Naive thymus-derived CD4-positive, alpha-beta T cell (primary cell): ENCODE measurements around the gene PRRT1. TPM values are rescaled to one million over a fixed set of nuclear protein-coding genes. Genes with fewer than 3 reads are reported as not detected.
A peak's percentile ranks its signal among the peaks of the same experiment; 100 is the strongest.

Experiments
- ATAC-seq: fragments of 150-1000 bp; cut with Tn5 transposase; 2 replicates; pipeline ENCODE4 v1.10.0; 2021; ENCODE audit warnings: mild to moderate bottlenecking, moderate library complexity
- CTCF ChIA-PET: fragments of 350-600 bp; sonication (Branson Sonifier 250); formaldehyde crosslinking; loops from one replicate; lab custom pipeline; 2021; ENCODE audit warnings: antibody characterized with exemption; lab: Charles Lee
- POLR2A ChIA-PET: fragments of 350-600 bp; sonication (Branson Sonifier 250); formaldehyde crosslinking; loops from one replicate; lab custom pipeline; 2021; ENCODE audit warnings: antibody characterized with exemption, inconsistent platforms; lab: Charles Lee
- DNase-seq, 9 donors: peaks; one replicate each; pipeline versions ENCODE4 v3.0.0 to v3.0.0-alpha.2; 2020 to 2022; ENCODE audit warnings: mixed read lengths in 1 of 9
- H3K27ac ChIP-seq: one replicate; pipeline ENCODE4 v1.7.0; 2013; ENCODE audit warnings: mild to moderate bottlenecking, low read depth, low read length, moderate library complexity
- H3K27me3 ChIP-seq, 2 donors: one replicate each; pipeline ENCODE4 v1.7.0; 2013; ENCODE audit warnings: low read length in 2 of 2, mild to moderate bottlenecking in 2 of 2, moderate library complexity in 2 of 2; ENCODE audit not compliant: control insufficient read depth in 2 of 2, insufficient read depth in 2 of 2
- H3K36me3 ChIP-seq, 3 experiments: 1 replicate in 2 of 3; 2 replicates in 1 of 3; pipeline ENCODE4 v1.7.0; 2013; ENCODE audit warnings: low read length in 3 of 3, mild to moderate bottlenecking in 3 of 3, moderate library complexity in 1 of 3; ENCODE audit not compliant: insufficient read depth in 3 of 3, control insufficient read depth in 2 of 3
- H3K4me1 ChIP-seq, 2 donors: one replicate each; pipeline ENCODE4 v1.7.0; 2013; ENCODE audit warnings: low read length in 2 of 2, mild to moderate bottlenecking in 2 of 2, moderate library complexity in 1 of 2; ENCODE audit not compliant: control insufficient read depth in 2 of 2, insufficient read depth in 2 of 2
- H3K4me3 ChIP-seq: 2 replicates; pipeline ENCODE4 v1.7.0; 2013; ENCODE audit warnings: mild to moderate bottlenecking, low read length
- H3K9me3 ChIP-seq, 3 experiments: 1 replicate in 2 of 3; 2 replicates in 1 of 3; pipeline ENCODE4 v1.7.0; 2013; ENCODE audit warnings: low read length in 3 of 3; ENCODE audit not compliant: control insufficient read depth in 2 of 3
- H3K27ac Mint-ChIP-seq, 9 donors: one replicate each; pipeline ENCODE4 v1.8.0; 2020 to 2022; ENCODE audit warnings: mixed read lengths in 9 of 9, mild to moderate bottlenecking in 8 of 9, moderate library complexity in 5 of 9, inconsistent platforms in 2 of 9
- H3K27me3 Mint-ChIP-seq, 5 donors: one replicate each; pipeline ENCODE4 v1.8.0; 2021 to 2022; ENCODE audit warnings: mixed read lengths in 5 of 5, mild to moderate bottlenecking in 1 of 5
- H3K36me3 Mint-ChIP-seq, 5 donors: one replicate each; pipeline ENCODE4 v1.8.0; 2020 to 2022; ENCODE audit warnings: mixed read lengths in 5 of 5, mild to moderate bottlenecking in 3 of 5, inconsistent platforms in 1 of 5
- H3K4me1 Mint-ChIP-seq, 7 donors: one replicate each; pipeline ENCODE4 v1.8.0; 2020 to 2022; ENCODE audit warnings: mixed read lengths in 7 of 7, mild to moderate bottlenecking in 3 of 7, inconsistent platforms in 1 of 7
- H3K4me3 Mint-ChIP-seq, 10 donors: one replicate each; pipeline ENCODE4 v1.8.0; 2020 to 2022; ENCODE audit warnings: mild to moderate bottlenecking in 10 of 10, mixed read lengths in 10 of 10, moderate library complexity in 6 of 10, inconsistent platforms in 2 of 10
- H3K9me3 Mint-ChIP-seq, 11 donors: one replicate each; pipeline ENCODE4 v1.8.0; 2020 to 2022; ENCODE audit warnings: mixed read lengths in 11 of 11, mild to moderate bottlenecking in 4 of 11, inconsistent platforms in 1 of 11, moderate library complexity in 1 of 11
- intact Hi-C, 2 donors: fragments of 100-400 bp; cut with micrococcal nuclease; formaldehyde crosslinking; loops; one replicate each; pipeline ENCODE4 v1.15.1; 2023
- polyA plus RNA-seq, 2 donors: library from polyadenylated mRNA; unstranded; fragments of 300-500 nt; fragmentation: Illumina TruSeq; gene quantifications; one replicate each; pipeline ENCODE4 v1.2.3, GENCODE V29; 2021
- total RNA-seq, 6 experiments: library from RNA in 5 of 6; stranded (reverse) in 5 of 6; gene quantifications; 1 replicate in 5 of 6; 2 replicates in 1 of 6; pipeline ENCODE4 v1.2.3 and lab custom pipeline; 2021 to 2026

Gene PRRT1
- total and polyA plus RNA-seq, 7 experiments from 2014 or later, result 0.31 to 7.4 (median 3.4) TPM

- H3K9me3 ChIP-seq, result no peaks in the 10 kb centered on the region
- H3K4me1 ChIP-seq, result no peaks in the 10 kb centered on the region
- ChIA-PET CTCF (no interaction called here), POLR2A (no interaction called here)
- Mint-ChIP-seq H3K27me3 (no peaks in the 10 kb centered on the region), H3K4me1 (peaks cover 6 to 18% (median 11%) of the 10 kb centered on the region in 7 donors), H3K9me3 (no peaks in the 10 kb centered on the region), H3K27ac (peak overlapping the region in 3 of 9 donors; percentile 26 to 67 (median 55)), H3K36me3 (peaks cover 5 to 37% (median 15%) of the 10 kb centered on the region in 5 donors), H3K4me3 (no peak overlapping the region)
- intact Hi-C loops, result no loop called here
- no peak for DNase-seq
- ATAC-seq, result no peak
- no peak overlapping the region for H3K4me3 ChIP-seq
- peaks cover 0 to 66% (median 15%) of the 10 kb centered on the region in 3 experiments for H3K36me3 ChIP-seq
- no peak overlapping the region for H3K27ac ChIP-seq
- H3K27me3 ChIP-seq, result no peaks in the 10 kb centered on the region
Observed at GRCh38 chr6:32167154-32167760, 15.5 kb upstream of the PRRT1 start.

- H3K4me3 Mint-ChIP-seq, result no peak overlapping the region
- ATAC-seq (no peak), DNase-seq (no peak)
- H3K27me3 ChIP-seq, result no peaks in the 10 kb centered on the region
- H3K27ac Mint-ChIP-seq, result peak overlapping the region in 1 of 9 donors; percentile 67
- no peaks in the 10 kb centered on the region for H3K4me1 ChIP-seq
- H3K27me3 Mint-ChIP-seq, result no peaks in the 10 kb centered on the region
- H3K36me3 Mint-ChIP-seq, result peaks cover 5 to 37% (median 15%) of the 10 kb centered on the region in 5 donors
- H3K9me3 ChIP-seq, result no peaks in the 10 kb centered on the region
- H3K9me3 Mint-ChIP-seq, result no peaks in the 10 kb centered on the region
- ChIA-PET POLR2A (no interaction called here), CTCF (no interaction called here)
- H3K27ac ChIP-seq, result no peak overlapping the region
- H3K4me1 Mint-ChIP-seq, result peaks cover 6 to 18% (median 11%) of the 10 kb centered on the region in 7 donors
- intact Hi-C loops, result no loop called here
- H3K4me3 ChIP-seq, result no peak overlapping the region
- peaks cover 0 to 66% (median 15%) of the 10 kb centered on the region in 3 experiments for H3K36me3 ChIP-seq
Observed at GRCh38 chr6:32166411-32167061, 14.8 kb upstream of the PRRT1 start.

- H3K27me3 ChIP-seq, result no peaks in the 10 kb centered on the region
- no peak within 1 kb of the TSS for H3K27ac ChIP-seq
- no peak within 1 kb of the TSS for H3K4me3 Mint-ChIP-seq
- H3K36me3 Mint-ChIP-seq, result peaks cover 0 to 16% (median 6%) of the 10 kb centered on the region in 5 donors
- no peaks in the 10 kb centered on the region for H3K9me3 Mint-ChIP-seq
- H3K27ac Mint-ChIP-seq, result peak within 1 kb of the TSS in 4 of 9 donors; percentile 16 to 59 (median 45)
- H3K9me3 ChIP-seq, result no peaks in the 10 kb centered on the region
- peaks cover 0 to 6% (median 4%) of the 10 kb centered on the region in 7 donors for H3K4me1 Mint-ChIP-seq
- H3K27me3 Mint-ChIP-seq, result no peaks in the 10 kb centered on the region
- intact Hi-C loops, result no loop called here
- H3K36me3 ChIP-seq, result peaks cover 0 to 45% (median 7%) of the 10 kb centered on the region in 3 experiments
- H3K4me3 ChIP-seq, result no peak within 1 kb of the TSS
- DNase-seq (no peak), ATAC-seq (no peak)
- ChIA-PET POLR2A (interaction anchor here (1.0 to 1.6 kb wide), 3 partner anchors 12 to 13 kb away, joined by 3 to 7 read pairs (median 4); partner anchors contain the start of genes AGPAT1 and PRRT1), CTCF (interaction anchor here (1.2 to 1.7 kb wide), 2 partner anchors 10 to 46 kb away, joined by 4 to 5 read pairs; no protein-coding TSS in a partner anchor)
- H3K4me1 ChIP-seq, result no peaks in the 10 kb centered on the region
Observed at GRCh38 chr6:32164295-32164694, 12.6 kb upstream of the PRRT1 start, which contains the start of gene EGFL8. Gene EGFL8 (plus strand): TSS chr6:32164595. CDS start chr6:32166166, 1,571 bp downstream.

- no peak for DNase-seq
- CTCF ChIA-PET, result interaction anchor here (1.2 to 1.7 kb wide), 2 partner anchors 9 to 46 kb away, joined by 4 to 5 read pairs; no protein-coding TSS in a partner anchor
- H3K4me3 Mint-ChIP-seq, result no peak overlapping the region
Observed at GRCh38 chr6:32163559-32164258, 12.0 kb upstream of the PRRT1 start.

GRCh38 chr6:32158052-32158451 is 6.3 kb upstream of the PRRT1 start:
- Histone ChIP-seq H3K27ac (no peak overlapping the region), H3K36me3 (peaks cover 0 to 20% (median 0%) of the 10 kb centered on the region in 3 experiments), H3K27me3 (no peaks in the 10 kb centered on the region), H3K4me1 (peaks cover 10 to 18% of the 10 kb centered on the region in 2 donors), H3K4me3 (no peak overlapping the region), H3K9me3 (no peaks in the 10 kb centered on the region)
- intact Hi-C loops, result no loop called here
- Mint-ChIP-seq H3K27me3 (peaks cover 0 to 1% (median 0%) of the 10 kb centered on the region in 5 donors), H3K27ac (peak overlapping the region in 1 of 9 donors; percentile 57), H3K9me3 (no peaks in the 10 kb centered on the region), H3K4me1 (peaks cover 19 to 42% (median 31%) of the 10 kb centered on the region in 7 donors), H3K36me3 (peaks cover 1 to 15% (median 9%) of the 10 kb centered on the region in 5 donors), H3K4me3 (no peak overlapping the region)
- no peak for ATAC-seq
- DNase-seq, result no peak
- POLR2A ChIA-PET, result interaction anchor here (0.6 to 1.4 kb wide), 12 partner anchors 9 to 814 kb away, joined by 3 to 8 read pairs (median 3); partner anchors contain the start of gene ATF6B
- CTCF ChIA-PET, result interaction anchor here (0.8 kb wide), 2 partner anchors 34 to 87 kb away, joined by 3 to 5 read pairs; partner anchors contain the start of gene GPSM3

More at GRCh38 chr6:32163559-32164258, 12.0 kb upstream of the PRRT1 start:
- Histone ChIP-seq H3K4me3 (no peak overlapping the region), H3K9me3 (no peaks in the 10 kb centered on the region), H3K4me1 (no peaks in the 10 kb centered on the region), H3K36me3 (peaks cover 0 to 39% (median 4%) of the 10 kb centered on the region in 3 experiments), H3K27me3 (no peaks in the 10 kb centered on the region), H3K27ac (no peak overlapping the region)
- Mint-ChIP-seq H3K27me3 (no peaks in the 10 kb centered on the region), H3K4me1 (peaks cover 0 to 6% (median 4%) of the 10 kb centered on the region in 7 donors), H3K36me3 (peaks cover under 1 to 13% (median 4%) of the 10 kb centered on the region in 5 donors), H3K27ac (peak overlapping the region in 2 of 9 donors; percentile 16 to 59), H3K9me3 (no peaks in the 10 kb centered on the region)
- intact Hi-C loops, result no loop called here
- POLR2A ChIA-PET, result interaction anchor here (1.1 to 1.6 kb wide), 2 partner anchors 12 to 13 kb away, joined by 4 to 7 read pairs; partner anchors contain the start of gene AGPAT1
- no peak for ATAC-seq

- ChIA-PET CTCF (interaction anchor here (1.2 kb wide), 1 partner anchor 790 kb away, joined by 3 read pairs; no protein-coding TSS in a partner anchor), POLR2A (interaction anchor here (1.4 kb wide), 1 partner anchor 12 kb away, joined by 4 read pairs; no protein-coding TSS in a partner anchor)
- H3K27ac ChIP-seq, result no peak overlapping the region
- H3K9me3 Mint-ChIP-seq, result no peaks in the 10 kb centered on the region
- H3K9me3 ChIP-seq, result no peaks in the 10 kb centered on the region
- ATAC-seq (no peak), DNase-seq (no peak)
- H3K4me3 Mint-ChIP-seq, result no peak overlapping the region
- peaks cover 23 to 53% (median 43%) of the 10 kb centered on the region in 7 donors for H3K4me1 Mint-ChIP-seq
- H3K27me3 ChIP-seq, result no peaks in the 10 kb centered on the region
- H3K36me3 ChIP-seq, result peaks cover 0 to 15% (median 0%) of the 10 kb centered on the region in 3 experiments
- intact Hi-C loops, result no loop called here
- H3K27ac Mint-ChIP-seq, result no peak overlapping the region
- H3K36me3 Mint-ChIP-seq, result peaks cover 1 to 15% (median 9%) of the 10 kb centered on the region in 5 donors
- H3K4me1 ChIP-seq, result peaks cover 10 to 29% of the 10 kb centered on the region in 2 donors
- no peak overlapping the region for H3K4me3 ChIP-seq
- peaks cover 0 to 11% (median 0%) of the 10 kb centered on the region in 5 donors for H3K27me3 Mint-ChIP-seq
Observed at GRCh38 chr6:32156891-32157290, 5.2 kb upstream of the PRRT1 start.
